Endothelial cell of umbilical vein (primary cell): Measurements from ENCODE around the gene CLEC16A.

ENCODE experiments used
- CTCF ChIP-seq, 2 donors: IDR thresholded peaks; 1 replicate in 1 of 2; 2 replicates in 1 of 2; pipeline ENCODE4 v1.5.1; 2011; ENCODE audit warnings: low read length in 2 of 2, mild to moderate bottlenecking in 2 of 2, moderate library complexity in 2 of 2, control low read depth in 1 of 2, inconsistent platforms in 1 of 2, low read depth in 1 of 2; ENCODE audit not compliant: insufficient read depth in 1 of 2; ENCODE audit errors: extremely low read depth in 1 of 2
- EZH2 ChIP-seq: IDR thresholded peaks from 2 replicates; pipeline ENCODE4 v1.6.1; 2012; ENCODE audit warnings: borderline replicate concordance, low read depth, mild to moderate bottlenecking, moderate library complexity, low read length, inconsistent platforms; ENCODE audit not compliant: severe bottlenecking
- FOS ChIP-seq: IDR thresholded peaks from 2 replicates; pipeline ENCODE4 v1.6.1; 2011; ENCODE audit warnings: mild to moderate bottlenecking, low read length, moderate library complexity, borderline replicate concordance; ENCODE audit not compliant: insufficient read depth
- GATA2 ChIP-seq: IDR thresholded peaks from 2 replicates; pipeline ENCODE4 v1.7.0; 2011; ENCODE audit warnings: low read depth, mild to moderate bottlenecking, moderate library complexity, mixed read lengths, low read length; ENCODE audit not compliant: insufficient read length, insufficient read depth
- JUN ChIP-seq: IDR thresholded peaks from 2 replicates; pipeline ENCODE4 v1.6.1; 2011; ENCODE audit warnings: borderline replicate concordance, low read depth; ENCODE audit not compliant: insufficient read length, insufficient read depth
- MAX ChIP-seq: IDR thresholded peaks from 2 replicates; pipeline ENCODE4 v1.6.1; 2011; ENCODE audit not compliant: insufficient read depth, insufficient read length
- POLR2A ChIP-seq: IDR thresholded peaks from 2 replicates; pipeline ENCODE4 v1.6.1; 2012; ENCODE audit warnings: low read depth, mild to moderate bottlenecking, control low read depth, low read length
- POLR2AphosphoS5 ChIP-seq: IDR thresholded peaks from 2 replicates; pipeline ENCODE4 v1.6.1; 2012; ENCODE audit warnings: low read depth, mild to moderate bottlenecking, control low read depth, low read length, moderate library complexity; ENCODE audit not compliant: insufficient read depth

- no peak for TF ChIP-seq POLR2AphosphoS5
- no peak for TF ChIP-seq CTCF (IDR thresholded peaks at IDR 0.05; ENCODE audit: extremely low read depth in 1 of 2, insufficient read depth in 1 of 2, low read depth in 1 of 2, low read length in 2 of 2)
- TF ChIP-seq POLR2A, result no peak
- TF ChIP-seq EZH2, result no peak
- no peak for TF ChIP-seq MAX
- no peak for TF ChIP-seq GATA2
- TF ChIP-seq FOS, result no peak
- TF ChIP-seq JUN, result no peak
Measured at GRCh38 chr16:11141409-11142260, 197.3 kb downstream of the CLEC16A start.
